NB4 (cell line): Measurements from ENCODE around the gene GRAMD2B.

ENCODE experiments used
- CTCF ChIP-seq: IDR thresholded peaks from one replicate; pipeline ENCODE4 v1.5.1; 2012; ENCODE audit warnings: low read depth, low read length
- MAX ChIP-seq: IDR thresholded peaks from 2 replicates; pipeline ENCODE4 v1.6.1; 2011; ENCODE audit warnings: low read depth, low read length
- MYC ChIP-seq: IDR thresholded peaks from 2 replicates; pipeline ENCODE4 v1.6.1; 2011; ENCODE audit warnings: low read depth, low read length
- POLR2A ChIP-seq: IDR thresholded peaks from 2 replicates; pipeline ENCODE4 v1.6.1; 2011; ENCODE audit warnings: mild to moderate bottlenecking; ENCODE audit not compliant: insufficient read length; ENCODE audit errors: extremely low read depth

DNA sequence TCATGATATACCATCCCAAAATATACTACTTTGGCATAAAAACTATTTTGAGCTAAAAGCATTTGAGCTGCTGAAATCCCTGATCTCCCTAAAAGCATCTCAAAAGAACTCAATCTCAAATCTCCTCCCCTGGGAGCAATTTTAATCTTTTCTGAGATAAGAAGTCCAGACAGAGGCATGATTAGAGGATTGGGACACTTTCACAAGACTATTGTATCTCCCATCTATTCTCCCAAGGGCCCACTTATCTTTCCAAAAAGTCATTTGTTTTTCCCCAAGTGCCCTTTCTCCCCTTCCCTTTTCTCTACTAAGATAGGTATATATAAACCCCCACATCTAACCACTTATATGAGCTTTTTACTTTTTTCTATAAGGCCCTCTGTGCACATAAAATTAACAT lies 92.1 kb downstream of the GRAMD2B start:
- TF ChIP-seq CTCF, result no peak
- no peak for TF ChIP-seq POLR2A
- no peak for TF ChIP-seq MAX
- TF ChIP-seq MYC, result no peak
